Astrocyte (in vitro differentiated cells and primary cell): Measurements from ENCODE around the gene CLCN5.

Experiments
- EZH2 ChIP-seq: IDR thresholded peaks from 2 replicates; pipeline ENCODE4 v1.6.1; 2012; ENCODE audit warnings: mild to moderate bottlenecking, low read length, inconsistent platforms; ENCODE audit not compliant: insufficient read depth
- TF ChIP-seq, protein P1 (sequence below): IDR thresholded peaks from 2 replicates; pipeline ENCODE4 v1.5.1; 2011; ENCODE audit warnings: low read depth, mild to moderate bottlenecking, inconsistent platforms, low read length, moderate library complexity; ENCODE audit not compliant: insufficient read depth

DNA sequence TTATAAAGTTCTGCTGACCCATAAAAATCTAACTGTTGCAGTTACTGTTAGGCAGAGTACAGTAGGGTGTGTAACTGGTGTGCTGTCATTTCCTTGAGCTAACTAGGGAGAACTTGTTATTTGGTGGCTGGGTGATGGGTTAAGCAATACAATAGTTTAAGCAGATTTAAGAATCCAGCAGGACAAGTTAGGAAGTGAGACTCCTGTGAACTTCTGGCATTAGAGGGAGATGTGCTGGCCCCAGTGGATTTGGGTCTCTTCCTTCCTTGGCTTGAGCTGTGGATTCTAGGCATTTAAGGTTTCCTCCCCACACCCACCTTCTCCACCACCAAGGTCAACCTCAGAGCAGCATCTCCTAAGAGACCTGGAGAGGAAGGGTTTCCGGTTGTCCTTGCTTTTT, 70.5 kb downstream of the CLCN5 start:
- TF ChIP-seq, protein P1, sequence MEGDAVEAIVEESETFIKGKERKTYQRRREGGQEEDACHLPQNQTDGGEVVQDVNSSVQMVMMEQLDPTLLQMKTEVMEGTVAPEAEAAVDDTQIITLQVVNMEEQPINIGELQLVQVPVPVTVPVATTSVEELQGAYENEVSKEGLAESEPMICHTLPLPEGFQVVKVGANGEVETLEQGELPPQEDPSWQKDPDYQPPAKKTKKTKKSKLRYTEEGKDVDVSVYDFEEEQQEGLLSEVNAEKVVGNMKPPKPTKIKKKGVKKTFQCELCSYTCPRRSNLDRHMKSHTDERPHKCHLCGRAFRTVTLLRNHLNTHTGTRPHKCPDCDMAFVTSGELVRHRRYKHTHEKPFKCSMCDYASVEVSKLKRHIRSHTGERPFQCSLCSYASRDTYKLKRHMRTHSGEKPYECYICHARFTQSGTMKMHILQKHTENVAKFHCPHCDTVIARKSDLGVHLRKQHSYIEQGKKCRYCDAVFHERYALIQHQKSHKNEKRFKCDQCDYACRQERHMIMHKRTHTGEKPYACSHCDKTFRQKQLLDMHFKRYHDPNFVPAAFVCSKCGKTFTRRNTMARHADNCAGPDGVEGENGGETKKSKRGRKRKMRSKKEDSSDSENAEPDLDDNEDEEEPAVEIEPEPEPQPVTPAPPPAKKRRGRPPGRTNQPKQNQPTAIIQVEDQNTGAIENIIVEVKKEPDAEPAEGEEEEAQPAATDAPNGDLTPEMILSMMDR, result no peak
- TF ChIP-seq EZH2, result no peak
